ACC112 (cell line): ENCODE measurements around the gene TENT4A.

Experiments
- H2AFZ ChIP-seq: fragments of 200-600 bp; sonication (generic); one replicate; pipeline ENCODE4 v1.6.0; 2017; ENCODE audit warnings: antibody characterized with exemption, low read length; ENCODE audit not compliant: unreplicated experiment
- H3K27ac ChIP-seq: fragments of 200-600 bp; sonication (generic); 2 replicates; pipeline ENCODE4 v1.5.1; 2014; ENCODE audit warnings: low read depth, mild to moderate bottlenecking, antibody characterized with exemption, low read length, moderate library complexity
- H3K27me3 ChIP-seq: fragments of 200-600 bp; sonication (generic); 2 replicates; pipeline ENCODE4 v1.6.1; 2014; ENCODE audit warnings: mild to moderate bottlenecking, antibody characterized with exemption, low read length, moderate library complexity, mixed read lengths; ENCODE audit not compliant: insufficient read depth
- H3K36me3 ChIP-seq: fragments of 200-600 bp; sonication (generic); 2 replicates; pipeline ENCODE4 v1.6.1; 2016; ENCODE audit warnings: mild to moderate bottlenecking, antibody characterized with exemption, low read length, moderate library complexity, mixed read lengths; ENCODE audit not compliant: insufficient read depth
- H3K4me1 ChIP-seq: fragments of 200-600 bp; sonication (generic); one replicate; pipeline ENCODE4 v1.6.1; 2016; ENCODE audit warnings: low read length, mixed read lengths; ENCODE audit not compliant: insufficient read depth, unreplicated experiment, control insufficient read depth
- H3K4me3 ChIP-seq: fragments of 200-600 bp; sonication (generic); 2 replicates; pipeline ENCODE4 v1.5.1; 2014; ENCODE audit warnings: mild to moderate bottlenecking, low read depth, low read length
- H3K79me2 ChIP-seq: fragments of 200-600 bp; sonication (generic); one replicate; pipeline ENCODE4 v1.6.0; 2016; ENCODE audit warnings: low read length; ENCODE audit not compliant: control insufficient read depth, unreplicated experiment, insufficient read depth

Gene TENT4A

GRCh38 chr5:6801236-6801635, 88.0 kb downstream of the TENT4A start:
- Histone ChIP-seq H3K27me3 (peaks cover 6% of the 10 kb centered on the region; the same call in 1 of the 2 replicates), H3K4me1 (no peaks in the 10 kb centered on the region), H3K27ac (no peak overlapping the region), H3K36me3 (no peaks in the 10 kb centered on the region), H2AFZ (no peak overlapping the region), H3K4me3 (no peak overlapping the region), H3K79me2 (no peaks in the 10 kb centered on the region)

- H3K79me2 ChIP-seq = no peaks in the 10 kb centered on the region
- no peak overlapping the region for H3K27ac ChIP-seq
- H3K36me3 ChIP-seq = no peaks in the 10 kb centered on the region
- 0 out of 2 replicates have a peak, but pooled peaks cover under 1% of the 10 kb centered on the region for H3K27me3 ChIP-seq
- no peak overlapping the region for H3K4me3 ChIP-seq
- H3K4me1 ChIP-seq = no peaks in the 10 kb centered on the region
- H2AFZ ChIP-seq = no peak overlapping the region
Measured at GRCh38 chr5:6803981-6804550, 90.8 kb downstream of the TENT4A start.

- Histone ChIP-seq H3K79me2 (no peaks in the 10 kb centered on the region), H3K27ac (no peak overlapping the region), H3K4me1 (no peaks in the 10 kb centered on the region), H3K27me3 (0 out of 2 replicates have a peak, but pooled peaks cover 4% of the 10 kb centered on the region), H2AFZ (no peak overlapping the region), H3K36me3 (no peaks in the 10 kb centered on the region), H3K4me3 (no peak overlapping the region)
Measured at GRCh38 chr5:6804766-6805501, 91.7 kb downstream of the TENT4A start.

GRCh38 chr5:6805841-6806240, 92.6 kb downstream of the TENT4A start:
- Histone ChIP-seq H3K36me3 (no peaks in the 10 kb centered on the region), H3K27ac (no peak overlapping the region), H2AFZ (no peak overlapping the region), H3K79me2 (no peaks in the 10 kb centered on the region), H3K27me3 (peaks cover 10% of the 10 kb centered on the region; the same call in 1 of the 2 replicates), H3K4me1 (no peaks in the 10 kb centered on the region), H3K4me3 (no peak overlapping the region)
